Psoas muscle (tissue), 8 donors: ENCODE measurements around the gene TOX4. TPM values are rescaled to one million over a fixed set of nuclear protein-coding genes. Genes with fewer than 3 reads are reported as not detected.

Source experiments
- ATAC-seq, 4 donors: fragments of 200-7000 bp; cut with Tn5 transposase; one replicate each; pipeline ENCODE4 v1.9.1; 2020; ENCODE audit warnings: moderate library complexity in 3 of 4, mild to moderate bottlenecking in 2 of 4
- DNase-seq, 2 donors: peaks; one replicate each; pipeline ENCODE4 v3.0.0-alpha.2; 2020
- H3K27ac ChIP-seq: fragments of 200-600 bp; one replicate; pipeline ENCODE4 v1.8.0; 2022
- H3K27me3 ChIP-seq, 3 donors: fragments of 200-600 bp in 1 of 3; one replicate each; pipeline versions ENCODE4 v1.6.1 to v1.8.0; 2013 to 2022; ENCODE audit warnings: low read length in 2 of 3, mild to moderate bottlenecking in 2 of 3, moderate library complexity in 1 of 3; ENCODE audit not compliant: insufficient read depth in 3 of 3
- H3K36me3 ChIP-seq, 2 donors: fragments of 200-600 bp in 1 of 2; one replicate each; pipeline versions ENCODE4 v1.6.1 to v1.8.0; 2013 to 2022; ENCODE audit warnings: low read depth in 1 of 2, mild to moderate bottlenecking in 1 of 2, moderate library complexity in 1 of 2; ENCODE audit not compliant: insufficient read depth in 1 of 2
- H3K4me1 ChIP-seq: fragments of 200-600 bp; one replicate; pipeline ENCODE4 v1.8.0; 2022
- H3K4me3 ChIP-seq: fragments of 200-600 bp; one replicate; pipeline ENCODE4 v1.8.0; 2022; ENCODE audit warnings: mild to moderate bottlenecking
- H3K9me3 ChIP-seq: fragments of 200-600 bp; one replicate; pipeline ENCODE4 v1.8.0; 2022
- CTCF ChIP-seq: fragments of 200-600 bp; IDR thresholded peaks from one replicate; pipeline ENCODE4 v1.8.0; 2022; ENCODE audit warnings: antibody characterized with exemption
- WGBS, 3 donors: extraction: QIAGEN DNeasy Blood & Tissue Kit; methylation state at CpG; one replicate each; pipeline versions ENCODE4 v1.1.6 to v1.1.7; 2013; 5-methylcytosine and 5-hydroxymethylcytosine counted together
- intact Hi-C, 2 donors: fragments of 100-400 bp; cut with DNase I; formaldehyde crosslinking; loops; one replicate each; pipeline versions ENCODE4 v1.11.0 to v1.14.2; 2022
- polyA plus RNA-seq, 3 donors: library from polyadenylated mRNA; stranded (reverse); fragments of 200-250 nt; gene quantifications; one replicate each; pipeline ENCODE4 v1.2.3, GENCODE V29; 2013
- total RNA-seq, 4 donors: library from RNA; stranded (reverse); fragmentation: NEBNext Ultra II Directional in 2 of 4; extraction: Animal tissue kit (Norgen Biotek cat#: 25700) in 2 of 4; gene quantifications; one replicate each; pipeline versions ENCODE4 v1.2.1 to v1.2.4, GENCODE V29; 2021 to 2023
- donor health status: healthy with polysubstance abuse.
- donor health status: DM: no; HTN: no; CAD: no; lungs with moderate emphysema.
- donor health status: Bipolar disorder and iron deficiency.
- donor health status: healthy.
- donor health status: DM: yes; HTN: yes; CAD: no.
- donor health status: DM: no; HTN: no; CAD: no.
- donor health status: DM: no; HTN: no; CAD: no.
- donor health status: DM: yes; HTN: yes; CAD: no.

Gene TOX4
- total and polyA plus RNA-seq, 7 donors, result 37.0 to 146 (median 98.8) TPM

- DNase-seq, result no peak
- intact Hi-C loops, result no loop called here
Observed at GRCh38 chr14:21527318-21527679, 50.3 kb downstream of the TOX4 start.

DNA sequence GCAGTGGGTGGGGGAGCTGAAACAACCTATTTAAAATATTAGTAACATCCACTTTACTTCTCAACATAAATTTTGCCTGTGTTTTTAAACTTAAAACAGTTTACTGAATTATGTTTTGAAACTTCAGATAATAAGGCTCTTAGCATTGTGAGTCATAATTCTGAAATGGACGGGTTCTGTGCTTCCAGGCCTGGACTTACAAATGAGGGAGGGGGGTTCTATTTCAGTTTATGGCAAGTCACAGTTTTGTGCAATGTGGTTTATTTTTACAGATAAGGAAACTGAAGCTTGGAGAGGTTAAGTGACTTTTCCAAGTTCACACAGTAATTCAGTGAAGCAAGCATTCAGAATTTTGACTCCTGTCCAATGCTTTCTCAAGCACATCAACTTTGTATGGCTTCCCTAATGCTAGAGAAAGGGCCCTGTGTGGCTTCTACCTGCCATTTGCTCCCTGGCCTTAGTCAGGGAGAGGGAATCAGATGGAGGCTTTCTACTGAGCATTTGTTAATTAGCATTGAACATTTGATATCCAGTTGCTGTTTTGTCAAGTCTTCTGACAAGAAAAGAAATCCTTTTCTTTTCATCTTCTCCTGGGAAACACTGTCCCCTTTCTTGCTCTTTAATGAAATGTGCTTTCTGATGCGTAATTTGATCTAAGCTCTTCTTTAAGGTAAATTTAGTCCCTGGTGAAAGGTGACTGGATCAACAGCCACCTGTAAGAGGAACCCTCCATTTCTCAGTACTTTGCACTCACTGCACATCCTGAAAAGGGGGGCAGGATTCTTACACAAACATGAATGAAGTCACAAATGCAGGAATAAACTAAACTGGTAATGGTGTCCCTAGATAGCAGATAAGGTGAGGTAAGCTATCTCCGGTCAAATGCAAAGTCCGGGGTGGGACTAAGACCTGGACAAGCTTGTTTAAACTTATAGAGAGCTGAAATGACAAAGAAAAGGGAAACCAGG is 51.7 kb downstream of the TOX4 start:
- Histone ChIP-seq H3K4me3 (no peak overlapping the region), H3K4me1 (no peaks in the 10 kb centered on the region), H3K9me3 (no peaks in the 10 kb centered on the region), H3K27me3 (peaks cover 0 to 1% (median 0%) of the 10 kb centered on the region in 3 donors), H3K27ac (no peak overlapping the region), H3K36me3 (no peaks in the 10 kb centered on the region)
- intact Hi-C loops, result no loop called here
- ATAC-seq (no peak), DNase-seq (no peak)
- TF ChIP-seq CTCF, result no peak
- 81 to 85% (median 84%) methylated on average over 4 of the region's 4 CpGs for WGBS, 3 donors

More at GRCh38 chr14:21527318-21527679, 50.3 kb downstream of the TOX4 start:
- Histone ChIP-seq H3K27ac (no peak overlapping the region), H3K9me3 (no peaks in the 10 kb centered on the region), H3K4me3 (no peak overlapping the region), H3K36me3 (no peaks in the 10 kb centered on the region), H3K27me3 (peaks cover 0 to 2% (median 0%) of the 10 kb centered on the region in 3 donors), H3K4me1 (no peaks in the 10 kb centered on the region)
- TF ChIP-seq CTCF, result no peak
- ATAC-seq, result no peak
- WGBS, 3 donors, result 29 to 55% (median 53%) methylated on average over 1 of the region's 1 CpG

- Histone ChIP-seq H3K4me1 (no peaks in the 10 kb centered on the region), H3K27me3 (peaks cover 0 to 4% (median 3%) of the 10 kb centered on the region in 3 donors), H3K27ac (no peak overlapping the region), H3K4me3 (no peak overlapping the region), H3K9me3 (no peaks in the 10 kb centered on the region), H3K36me3 (no peaks in the 10 kb centered on the region)
- DNase-seq, result no peak
- intact Hi-C loops, result no loop called here
- no peak for TF ChIP-seq CTCF
- WGBS, 3 donors, result 88 to 93% (median 88%) methylated on average over 1 of the region's 1 CpG
- no peak for ATAC-seq
Observed at GRCh38 chr14:21529515-21529914, 52.5 kb downstream of the TOX4 start.

GRCh38 chr14:21533294-21533693 is 56.3 kb downstream of the TOX4 start:
- no peak overlapping the region for H3K4me3 ChIP-seq
- H3K27me3 ChIP-seq, result peaks cover 4 to 40% (median 4%) of the 10 kb centered on the region in 3 donors
- H3K27ac ChIP-seq, result no peak overlapping the region
- ATAC-seq, result no peak
- intact Hi-C loops, result no loop called here
- no peak for TF ChIP-seq CTCF
- no peaks in the 10 kb centered on the region for H3K9me3 ChIP-seq
- H3K36me3 ChIP-seq, result no peaks in the 10 kb centered on the region
- DNase-seq, result no peak
- no peaks in the 10 kb centered on the region for H3K4me1 ChIP-seq
